HCT116 (cell line): ENCODE data around the gene HIP1. TPM values are rescaled to one million over a fixed set of nuclear protein-coding genes. Genes with fewer than 3 reads are reported as not detected.

Experiments used
- ATAC-seq: fragments of 200-7000 bp; cut with Tn5 transposase; 2 replicates; pipeline ENCODE4 v1.9.1; 2020; ENCODE audit warnings: mild to moderate bottlenecking, moderate library complexity
- BruUV-seq: library from RNA; stranded (reverse); fragments of 400-500 nt; replicated peaks from 2 replicates; lab custom pipeline; 2021; lab: Mats Ljungman, UMichigan
- CTCF ChIA-PET: fragments of 300-600 bp; sonication (Branson Sonifier 250); formaldehyde crosslinking; loops from one replicate; lab custom pipeline; 2021; ENCODE audit warnings: antibody characterized with exemption; lab: Charles Lee
- POLR2A ChIA-PET: fragments of 300-600, 350-600 bp; sonication (Branson Sonifier 250); formaldehyde crosslinking; loops from one replicate; lab custom pipeline; 2021; ENCODE audit warnings: antibody characterized with exemption; lab: Charles Lee
- RAD21 ChIA-PET, 2 experiments: fragments of 300-600 bp; sonication (Branson Sonifier 250); formaldehyde crosslinking; loops; one replicate each; lab custom pipeline; 2023; ENCODE audit warnings: low total read pairs in 2 of 2; ENCODE audit not compliant: uncharacterized antibody in 2 of 2, unreplicated experiment in 2 of 2, low non-redundant PET in 1 of 2; lab: Charles Lee
- DNase-seq: peaks from one replicate; pipeline ENCODE4 v3.0.0-alpha.2; 2010; ENCODE audit warnings: low read depth, low spot score
- H2AFZ ChIP-seq: fragments of 200-600 bp; shearing (Covaris generic), sonication (generic); 2 replicates; pipeline ENCODE4 v1.6.1; 2017; ENCODE audit warnings: low read depth, mixed run types, mixed read lengths, antibody characterized with exemption, low read length; ENCODE audit not compliant: poor library complexity, severe bottlenecking
- H3K27ac ChIP-seq: 2 replicates; pipeline ENCODE4 v1.5.1; 2012; ENCODE audit warnings: low read depth, low read length
- H3K27me3 ChIP-seq: fragments of 200-600 bp; sonication (generic); 2 replicates; pipeline ENCODE4 v1.6.1; 2016; ENCODE audit warnings: mixed run types, low read length, mixed read lengths; ENCODE audit not compliant: insufficient read depth
- H3K36me3 ChIP-seq, 2 experiments: fragments of 200-500 bp in 1 of 2; fragments of 200-600 bp in 1 of 2; sonication (Bioruptor generic) in 1 of 2; sonication (generic) in 1 of 2; 2 replicates each; pipeline versions ENCODE4 v1.5.1 to v1.6.1; 2014 to 2016; ENCODE audit warnings: low read length in 2 of 2, inconsistent platforms in 1 of 2, mixed read lengths in 1 of 2, mixed run types in 1 of 2; ENCODE audit not compliant: insufficient read depth in 2 of 2, control insufficient read depth in 1 of 2
- H3K4me1 ChIP-seq, 2 experiments: fragments of 200-600 bp in 1 of 2; sonication (generic) in 1 of 2; 2 replicates each; pipeline versions ENCODE4 v1.5.1 to v1.6.1; 2012 to 2017; ENCODE audit warnings: low read length in 2 of 2, inconsistent platforms in 1 of 2, mild to moderate bottlenecking in 1 of 2, mixed read lengths in 1 of 2, mixed run types in 1 of 2, moderate library complexity in 1 of 2; ENCODE audit not compliant: insufficient read depth in 2 of 2, control insufficient read depth in 1 of 2
- H3K4me2 ChIP-seq: fragments of 200-600 bp; sonication (generic); 2 replicates; pipeline ENCODE4 v1.6.1; 2017; ENCODE audit warnings: mixed run types, low read length, mixed read lengths
- H3K4me3 ChIP-seq, 2 experiments: fragments of 200-600 bp in 1 of 2; sonication (generic) in 1 of 2; replicated peaks in 1 of 2; 2 replicates each; pipeline ENCODE4 v1.5.1; 2011 to 2016; ENCODE audit warnings: low read length in 2 of 2, control low read depth in 1 of 2, low read depth in 1 of 2, mild to moderate bottlenecking in 1 of 2, mixed read lengths in 1 of 2, mixed run types in 1 of 2
- H3K79me2 ChIP-seq: fragments of 200-600 bp; sonication (generic); 2 replicates; pipeline ENCODE4 v1.6.1; 2017; ENCODE audit warnings: mild to moderate bottlenecking, mixed run types, low read length, moderate library complexity, mixed read lengths; ENCODE audit not compliant: insufficient read depth
- H3K9ac ChIP-seq: fragments of 200-600 bp; sonication (generic); 2 replicates; pipeline ENCODE4 v1.6.1; 2016; ENCODE audit warnings: low read length, mixed read lengths
- H3K9me2 ChIP-seq: fragments of 200-600 bp; sonication (generic), shearing (Covaris generic); 2 replicates; pipeline ENCODE4 v1.6.1; 2017; ENCODE audit warnings: mixed run types, mild to moderate bottlenecking, moderate library complexity; ENCODE audit not compliant: insufficient read depth
- H3K9me3 ChIP-seq, 2 experiments: fragments of 200-500 bp in 1 of 2; fragments of 200-600 bp in 1 of 2; sonication (Bioruptor generic) in 1 of 2; sonication (generic) in 1 of 2; 2 replicates each; pipeline ENCODE4 v1.6.1; 2014 to 2017; ENCODE audit warnings: low read length in 2 of 2, mixed read lengths in 2 of 2, inconsistent platforms in 1 of 2, low read depth in 1 of 2, mild to moderate bottlenecking in 1 of 2, mixed run types in 1 of 2, moderate library complexity in 1 of 2; ENCODE audit not compliant: control insufficient read depth in 1 of 2, insufficient read depth in 1 of 2
- H4K20me1 ChIP-seq: fragments of 200-600 bp; sonication (generic), shearing (Covaris generic); 2 replicates; pipeline ENCODE4 v1.6.1; 2017; ENCODE audit warnings: mixed run types, mild to moderate bottlenecking, moderate library complexity; ENCODE audit not compliant: insufficient read depth
- ATF3 ChIP-seq: IDR thresholded peaks from 2 replicates; pipeline ENCODE4 v1.6.1; 2012
- CBX3 ChIP-seq: IDR thresholded peaks from 2 replicates; pipeline ENCODE4 v1.6.1; 2012; ENCODE audit warnings: low read depth
- CEBPB ChIP-seq: IDR thresholded peaks from 2 replicates; pipeline ENCODE4 v1.6.1; 2012; ENCODE audit warnings: low read depth
- ELF1 ChIP-seq: IDR thresholded peaks from 2 replicates; pipeline ENCODE4 v1.6.1; 2012; ENCODE audit warnings: low read depth, borderline replicate concordance
- EZH2phosphoT487 ChIP-seq: fragments of 200-600 bp; IDR thresholded peaks from 2 replicates; pipeline ENCODE4 v1.6.1; 2018; ENCODE audit warnings: antibody characterized with exemption, borderline replicate concordance
- FOSL1 ChIP-seq: IDR thresholded peaks from 2 replicates; pipeline ENCODE4 v1.6.1; 2012; ENCODE audit warnings: low read depth
- JUND ChIP-seq: IDR thresholded peaks from 2 replicates; pipeline ENCODE4 v1.6.1; 2012
- POLR2A ChIP-seq: IDR thresholded peaks from 2 replicates; pipeline ENCODE4 v1.7.0; 2011; ENCODE audit warnings: borderline replicate concordance; ENCODE audit not compliant: insufficient read depth, insufficient read length; ENCODE audit errors: extremely low read depth
- POLR2AphosphoS5 ChIP-seq: IDR thresholded peaks from 2 replicates; pipeline ENCODE4 v1.6.1; 2011; ENCODE audit warnings: mild to moderate bottlenecking, low read depth, low read length, moderate library complexity
- SIN3A ChIP-seq: IDR thresholded peaks from 2 replicates; pipeline ENCODE4 v1.6.1; 2012; ENCODE audit warnings: low read depth
- SP1 ChIP-seq: IDR thresholded peaks from 2 replicates; pipeline ENCODE4 v1.6.1; 2012; ENCODE audit warnings: low read depth
- TCF7L2 ChIP-seq: IDR thresholded peaks from 2 replicates; pipeline ENCODE4 v1.7.0; 2011; ENCODE audit warnings: borderline replicate concordance, inconsistent platforms; ENCODE audit not compliant: insufficient read depth, insufficient read length; ENCODE audit errors: extremely low read depth
- intact Hi-C: fragments of 100-400 bp; cut with micrococcal nuclease; formaldehyde crosslinking; loops from 2 replicates; pipeline ENCODE4 v1.10.0; 2022
- total RNA-seq: library from RNA; stranded (reverse); gene quantifications from one replicate; pipeline ENCODE4 v1.2.1, GENCODE V29; 2021; ENCODE audit not compliant: unreplicated experiment

HIP1 gene
- total RNA-seq, 1 experiment from 2014 or later: 22.1 TPM

- TF ChIP-seq EZH2phosphoT487 (no peak), CEBPB (no peak), CBX3 (no peak), TCF7L2 (no peak), ATF3 (no peak)
Observed at GRCh38 chr7:75628055-75628454, 110.7 kb downstream of the HIP1 start (continued).

- Histone ChIP-seq H3K36me3 (no peaks in the 10 kb centered on the region), H3K4me2 (no peak overlapping the region), H3K27ac (no peak overlapping the region), H2AFZ (no peak overlapping the region), H3K4me3 (no peak overlapping the region), H3K9me2 (no peaks in the 10 kb centered on the region), H3K27me3 (no peaks in the 10 kb centered on the region), H3K79me2 (no peaks in the 10 kb centered on the region), H3K9me3 (peaks cover 0 to 7% of the 10 kb centered on the region in 2 experiments; a peak in 1 of 4 replicates), H4K20me1 (no peaks in the 10 kb centered on the region), H3K4me1 (no peaks in the 10 kb centered on the region), H3K9ac (no peak overlapping the region)
- RAD21 ChIA-PET: no interaction called here
- intact Hi-C loops: no loop called here
- TF ChIP-seq SP1 (no peak), POLR2A (no peak), ELF1 (no peak), SIN3A (no peak), CBX3 (no peak), POLR2AphosphoS5 (no peak), EZH2phosphoT487 (no peak), FOSL1 (no peak), JUND (no peak)
- BruUV-seq: no TSS peak
- ATAC-seq (no peak), DNase-seq (no peak)
- POLR2A ChIA-PET: no interaction called here
- CTCF ChIA-PET: no interaction called here
Observed at GRCh38 chr7:75626954-75627353, 111.8 kb downstream of the HIP1 start.
